Mesenteric fat pad (tissue), 1 donor: ENCODE results near the gene EXOC1L. TPM values are rescaled to one million over a fixed set of nuclear protein-coding genes. Genes with fewer than 3 reads are reported as not detected.

Experiments
- DNase-seq: peaks from one replicate; pipeline ENCODE4 v3.0.0-alpha.2; 2020; ENCODE audit warnings: low spot score
- total RNA-seq: library from RNA; stranded (reverse); fragmentation: NEBNext Ultra II Directional; extraction: Animal tissue kit (Norgen Biotek cat#: 25700); gene quantifications from one replicate; pipeline ENCODE4 v1.2.1, GENCODE V29; 2021
- donor health status: DM: yes; HTN: yes; CAD: no.

Gene EXOC1L
- total RNA-seq, 1 donor from 2014 or later: not detected

- no peak for DNase-seq
Observed at GRCh38 chr4:55880652-55881280, 61.2 kb downstream of the EXOC1L start.

GRCh38 chr4:55884093-55884850 lies 64.7 kb downstream of the EXOC1L start:
- DNase-seq: no peak

- no peak for DNase-seq
Observed at GRCh38 chr4:55884851-55885219, 65.2 kb downstream of the EXOC1L start.

Other genes starting within 250 kb of the EXOC1L start
- gene PDCL2, start 227.5 kb upstream of the EXOC1L start, total RNA-seq: not detected
- gene NMU, start 183.5 kb upstream of the EXOC1L start, total RNA-seq: not detected
- gene EXOC1, start 33.9 kb downstream of the EXOC1L start, total RNA-seq: 35.0 TPM
- 6.3 TPM for gene CEP135, start 129.2 kb downstream of the EXOC1L start, total RNA-seq